ENCODE results near the gene ORM2. TPM values are rescaled to one million over a fixed set of nuclear protein-coding genes. Genes with fewer than 3 reads are reported as not detected.

Gene ORM2
- total RNA-seq, 1 donor from 2014 or later: not detected

GRCh38 chr9:114311571-114312512, 17.8 kb upstream of the ORM2 start:
- Mint-ChIP-seq H3K4me1 (ENCODE audit: low read depth, unreplicated experiment) (no peaks in the 10 kb centered on the region), H3K27me3 (ENCODE audit: low read depth, unreplicated experiment) (peaks cover 2% of the 10 kb centered on the region), H3K27ac (ENCODE audit: unreplicated experiment) (no peak overlapping the region), H3K9me3 (ENCODE audit: unreplicated experiment) (peaks cover 5% of the 10 kb centered on the region), H3K4me3 (ENCODE audit: unreplicated experiment) (no peak overlapping the region), H3K36me3 (ENCODE audit: low read depth, unreplicated experiment) (peaks cover 21% of the 10 kb centered on the region)
- DNase-seq (ENCODE audit: low read depth) (no peak), FAIRE-seq (no peak)
- peaks cover 2% of the 10 kb centered on the region for H3K4me1 ChIP-seq (ENCODE audit: insufficient read depth, low read length)
- H3K4me3 ChIP-seq (ENCODE audit: insufficient read depth, low read depth, low read length): no peak overlapping the region
- H4K20me1 ChIP-seq (ENCODE audit: insufficient read depth, low read length): no peaks in the 10 kb centered on the region
- TF ChIP-seq EZH2 (IDR thresholded peaks at IDR 0.05; ENCODE audit: insufficient read depth, low read length) (no peak), CTCF (IDR thresholded peaks at IDR 0.05; ENCODE audit: insufficient read depth, low read depth, low read length) (no peak)
- no peak overlapping the region for H3K27ac ChIP-seq (ENCODE audit: low read depth, low read length)
- no peaks in the 10 kb centered on the region for H3K27me3 ChIP-seq (ENCODE audit: insufficient read depth, low read length)
- H3K4me2 ChIP-seq (ENCODE audit: low read length): no peak overlapping the region
- no peak overlapping the region for H2AFZ ChIP-seq (ENCODE audit: low read depth, low read length)
- no peaks in the 10 kb centered on the region for H3K9me3 ChIP-seq (ENCODE audit: insufficient read depth, low read depth, low read length)
- H3K79me2 ChIP-seq (ENCODE audit: insufficient read depth, low read length): no peaks in the 10 kb centered on the region
- H3K36me3 ChIP-seq (ENCODE audit: insufficient read depth, low read length): no peaks in the 10 kb centered on the region
- H3K9ac ChIP-seq (ENCODE audit: low read length): no peak overlapping the region

- no peaks in the 10 kb centered on the region for H3K36me3 ChIP-seq (ENCODE audit: insufficient read depth, low read length)
- no peak overlapping the region for H3K4me2 ChIP-seq (ENCODE audit: low read length)
- no peak overlapping the region for H3K4me3 Mint-ChIP-seq (ENCODE audit: unreplicated experiment)
- peaks cover 2% of the 10 kb centered on the region for H3K27me3 Mint-ChIP-seq (ENCODE audit: low read depth, unreplicated experiment)
- TF ChIP-seq CTCF (IDR thresholded peaks at IDR 0.05; ENCODE audit: insufficient read depth, low read depth, low read length) (no peak), EZH2 (IDR thresholded peaks at IDR 0.05; ENCODE audit: insufficient read depth, low read length) (no peak)
- no peaks in the 10 kb centered on the region for H3K4me1 Mint-ChIP-seq (ENCODE audit: low read depth, unreplicated experiment)
- H3K4me3 ChIP-seq (ENCODE audit: insufficient read depth, low read depth, low read length): no peak overlapping the region
- H3K27ac ChIP-seq (ENCODE audit: low read depth, low read length): no peak overlapping the region
- DNase-seq (ENCODE audit: low read depth) (no peak), FAIRE-seq (no peak)
- no peak overlapping the region for H3K9ac ChIP-seq (ENCODE audit: low read length)
- peaks cover 3% of the 10 kb centered on the region for H3K4me1 ChIP-seq (ENCODE audit: insufficient read depth, low read length)
- no peaks in the 10 kb centered on the region for H3K79me2 ChIP-seq (ENCODE audit: insufficient read depth, low read length)
- H4K20me1 ChIP-seq (ENCODE audit: insufficient read depth, low read length): no peaks in the 10 kb centered on the region
- no peaks in the 10 kb centered on the region for H3K27me3 ChIP-seq (ENCODE audit: insufficient read depth, low read length)
- no peaks in the 10 kb centered on the region for H3K9me3 ChIP-seq (ENCODE audit: insufficient read depth, low read depth, low read length)
- H3K9me3 Mint-ChIP-seq (ENCODE audit: unreplicated experiment): peaks cover 5% of the 10 kb centered on the region
- H3K27ac Mint-ChIP-seq (ENCODE audit: unreplicated experiment): no peak overlapping the region
- peaks cover 19% of the 10 kb centered on the region for H3K36me3 Mint-ChIP-seq (ENCODE audit: low read depth, unreplicated experiment)
- no peak overlapping the region for H2AFZ ChIP-seq (ENCODE audit: low read depth, low read length)
Measured at GRCh38 chr9:114312513-114312875, 17.2 kb upstream of the ORM2 start.

- TF ChIP-seq CTCF (IDR thresholded peaks at IDR 0.05; ENCODE audit: insufficient read depth, low read depth, low read length): no peak
- TF ChIP-seq EZH2 (IDR thresholded peaks at IDR 0.05; ENCODE audit: insufficient read depth, low read length): no peak
- Histone ChIP-seq H3K27ac (ENCODE audit: low read depth, low read length) (no peak overlapping the region), H3K9ac (ENCODE audit: low read length) (no peak overlapping the region), H2AFZ (ENCODE audit: low read depth, low read length) (no peak overlapping the region), H3K4me2 (ENCODE audit: low read length) (no peak overlapping the region), H3K79me2 (ENCODE audit: insufficient read depth, low read length) (no peaks in the 10 kb centered on the region), H4K20me1 (ENCODE audit: insufficient read depth, low read length) (no peaks in the 10 kb centered on the region), H3K36me3 (ENCODE audit: insufficient read depth, low read length) (no peaks in the 10 kb centered on the region), H3K27me3 (ENCODE audit: insufficient read depth, low read length) (no peaks in the 10 kb centered on the region), H3K4me3 (ENCODE audit: insufficient read depth, low read depth, low read length) (no peak overlapping the region), H3K4me1 (ENCODE audit: insufficient read depth, low read length) (peaks cover 3% of the 10 kb centered on the region), H3K9me3 (ENCODE audit: insufficient read depth, low read depth, low read length) (no peaks in the 10 kb centered on the region)
- Mint-ChIP-seq H3K4me1 (ENCODE audit: low read depth, unreplicated experiment) (peaks cover 4% of the 10 kb centered on the region), H3K27me3 (ENCODE audit: low read depth, unreplicated experiment) (no peaks in the 10 kb centered on the region), H3K36me3 (ENCODE audit: low read depth, unreplicated experiment) (peaks cover 16% of the 10 kb centered on the region), H3K27ac (ENCODE audit: unreplicated experiment) (no peak overlapping the region), H3K4me3 (ENCODE audit: unreplicated experiment) (no peak overlapping the region), H3K9me3 (ENCODE audit: unreplicated experiment) (peaks cover 5% of the 10 kb centered on the region)
- no peak for FAIRE-seq
- DNase-seq (ENCODE audit: low read depth): no peak
Measured at GRCh38 chr9:114313186-114313585, 16.5 kb upstream of the ORM2 start.

Measured in astrocyte (in vitro differentiated cells and primary cell).